NCI-H510A (cell line): ENCODE results near the gene SLC9C2.
A peak's percentile ranks its signal among the peaks of the same experiment; 100 is the strongest.
"Not testable (repeated sequence)": the region's sequence is repeated elsewhere in the genome, so short reads cannot be mapped to it uniquely, and the experiment has no call there.

Source experiments
- DNase-seq: peaks from one replicate; lab custom pipeline; 2025; lab: John Stamatoyannopoulos, UW

Gene SLC9C2

GRCh38 chr1:173603056-173603591 lies at the start of gene SLC9C2:
Gene SLC9C2 (minus strand): TSS chr1:173603072. CDS start chr1:173601776, 1,296 bp downstream.
- no peak for DNase-seq

GRCh38 chr1:173648880-173649605 lies 46.2 kb upstream of the SLC9C2 start:
- DNase-seq, result no peak

- no peak for DNase-seq
Measured at GRCh38 chr1:173646656-173647055, 43.8 kb upstream of the SLC9C2 start.

GRCh38 chr1:173642450-173643139 lies 39.7 kb upstream of the SLC9C2 start:
- DNase-seq, result not testable (repeated sequence)

GRCh38 chr1:173639102-173639501 lies 36.2 kb upstream of the SLC9C2 start:
- no peak for DNase-seq

- no peak for DNase-seq
Measured at GRCh38 chr1:173638043-173639021, 35.5 kb upstream of the SLC9C2 start.

GRCh38 chr1:173637236-173638042 lies 34.6 kb upstream of the SLC9C2 start:
- DNase-seq, result not testable (repeated sequence)

GRCh38 chr1:173635116-173635515 lies 32.2 kb upstream of the SLC9C2 start, which contains the start of gene TEX50:
Gene TEX50 (plus strand): TSS chr1:173635338. CDS start chr1:173635522, 184 bp downstream.
- DNase-seq, result no peak

- no peak for DNase-seq
Measured at GRCh38 chr1:173628888-173629287, 26.0 kb upstream of the SLC9C2 start.

- DNase-seq, result no peak
Measured at GRCh38 chr1:173627269-173627668, 24.4 kb upstream of the SLC9C2 start.

GRCh38 chr1:173616859-173617258 lies 14.0 kb upstream of the SLC9C2 start:
- DNase-seq, result no peak

GRCh38 chr1:173613086-173613485 lies 10.2 kb upstream of the SLC9C2 start:
- not testable (repeated sequence) for DNase-seq

- DNase-seq, result peak; percentile 3
Measured at GRCh38 chr1:173608503-173609216, 5.8 kb upstream of the SLC9C2 start.

GRCh38 chr1:173601588-173601987 lies 1.3 kb downstream of the SLC9C2 start:
- DNase-seq, result no peak

- DNase-seq, result no peak
Measured at GRCh38 chr1:173596097-173596825, 6.6 kb downstream of the SLC9C2 start.

GRCh38 chr1:173591138-173591537 lies 11.7 kb downstream of the SLC9C2 start:
- not testable (repeated sequence) for DNase-seq

GRCh38 chr1:173590557-173590956 lies 12.3 kb downstream of the SLC9C2 start:
- no peak for DNase-seq

GRCh38 chr1:173581383-173582079 lies 21.3 kb downstream of the SLC9C2 start:
- DNase-seq, result no peak

GRCh38 chr1:173580658-173581057 lies 22.2 kb downstream of the SLC9C2 start:
- DNase-seq, result no peak
